HG02885 (cell line): ENCODE data around the gene ECE2.

Experiments used
- ATAC-seq: cut with Tn5 transposase; IDR thresholded peaks from one replicate; pipeline ENCODE4 v1.9.1; 2021; ENCODE audit warnings: mild to moderate bottlenecking; ENCODE audit not compliant: unreplicated experiment, poor library complexity

The ECE2 gene

GRCh38 chr3:184239708-184240107 is 36.1 kb upstream of the ECE2 start:
- no peak for ATAC-seq

- no peak for ATAC-seq
Observed at GRCh38 chr3:184240384-184241140, 35.3 kb upstream of the ECE2 start.

- ATAC-seq, result no peak
Observed at GRCh38 chr3:184241141-184241446, 34.7 kb upstream of the ECE2 start.

- ATAC-seq, result no peak
Observed at GRCh38 chr3:184241447-184242296, 34.1 kb upstream of the ECE2 start.

GRCh38 chr3:184242297-184242685 is 33.5 kb upstream of the ECE2 start:
- ATAC-seq, result no peak

GRCh38 chr3:184248454-184249411 is 27.1 kb upstream of the ECE2 start, which contains the start of gene ALG3:
TSS of gene ALG3 (minus strand) at chr3:184248962. CDS start at chr3:184248940, 22 bp downstream.
- peak; percentile 48 for ATAC-seq

- ATAC-seq, result peak; percentile 86
Observed at GRCh38 chr3:184249412-184250166, 26.2 kb upstream of the ECE2 start, which contains the start of gene EEF1AKMT4. TSS of gene EEF1AKMT4 (plus strand) at chr3:184249672. CDS start at chr3:184249695, 23 bp downstream.

- peak; percentile 78 for ATAC-seq
Observed at GRCh38 chr3:184250167-184250828, 25.5 kb upstream of the ECE2 start.

- no peak for ATAC-seq
Observed at GRCh38 chr3:184255291-184256039, 20.4 kb upstream of the ECE2 start.

- no peak for ATAC-seq
Observed at GRCh38 chr3:184257083-184257915, 18.5 kb upstream of the ECE2 start.

GRCh38 chr3:184258926-184259325 is 16.9 kb upstream of the ECE2 start:
- no peak for ATAC-seq

- no peak for ATAC-seq
Observed at GRCh38 chr3:184259396-184259877, 16.4 kb upstream of the ECE2 start.

GRCh38 chr3:184259878-184260723 is 15.7 kb upstream of the ECE2 start:
- no peak for ATAC-seq

GRCh38 chr3:184260724-184261269 is 15.0 kb upstream of the ECE2 start:
- no peak for ATAC-seq

- ATAC-seq, result peak; percentile 53
Observed at GRCh38 chr3:184261270-184261853, 14.5 kb upstream of the ECE2 start, which contains the start of gene CAMK2N2. TSS of gene CAMK2N2 (minus strand) at chr3:184261553. CDS start at chr3:184261285, 268 bp downstream.
